K562 (cell line): ENCODE measurements around the gene KCTD19. TPM values are rescaled to one million over a fixed set of nuclear protein-coding genes. Genes with fewer than 3 reads are reported as not detected.

Experiments used
- ATF1 ChIP-seq, 2 experiments: fragments of 450-650 bp in 1 of 2; IDR thresholded peaks; 2 replicates each; pipeline ENCODE4 v1.6.1; 2016; ENCODE audit warnings: missing compliant biosample characterization in 1 of 2, missing genetic modification characterization in 1 of 2
- CTBP1 ChIP-seq: fragments of 450-650 bp; IDR thresholded peaks from 2 replicates; pipeline ENCODE4 v1.6.1; 2016; ENCODE audit warnings: borderline replicate concordance
- ELF4 ChIP-seq: fragments of 450-650 bp; formaldehyde crosslinking; IDR thresholded peaks from 2 replicates; pipeline ENCODE4 v1.4.0; 2022; ENCODE audit warnings: missing genetic modification characterization
- KDM1A ChIP-seq, 2 experiments: fragments of 450-650 bp; IDR thresholded peaks; 2 replicates each; pipeline ENCODE4 v1.6.1; 2016; ENCODE audit warnings: mild to moderate bottlenecking in 2 of 2
- RCOR1 ChIP-seq, 2 experiments: IDR thresholded peaks; 2 replicates each; pipeline ENCODE4 v1.6.1; 2012; ENCODE audit warnings: low read depth in 2 of 2, low read length in 2 of 2, borderline replicate concordance in 1 of 2, improper control_type of control experiment in 1 of 2
- TCF3 ChIP-seq: sonication (generic); formaldehyde crosslinking; IDR thresholded peaks from 2 replicates; pipeline ENCODE4 v1.4.0; 2020; ENCODE audit warnings: mild to moderate bottlenecking, missing genetic modification reagents
- polyA plus RNA-seq, 8 experiments: library from polyadenylated mRNA; depleted of rRNA in 4 of 8; stranded (reverse) in 5 of 8; unstranded in 3 of 8; fragments of >200 nt; fragmentation: Nextera tagmentation in 2 of 8; fragmentation: Illumina TruSeq in 1 of 8; extraction: Ambion mirVana in 2 of 8; extraction: Trizol in 1 of 8; gene quantifications; 2 replicates each; pipeline versions ENCODE4 v1.2.1 to v1.2.3, GENCODE V29; 2011 to 2014; ENCODE audit warnings: inconsistent platforms in 1 of 8, missing spikeins in 1 of 8
- total RNA-seq, 7 experiments: library from RNA; depleted of rRNA in 6 of 7; stranded (reverse); fragments of >200 nt in 6 of 7; fragmentation: Illumina TruSeq in 2 of 7; extraction: Trizol in 2 of 7; gene quantifications; 2 replicates each; pipeline versions ENCODE4 v1.2.1 to v1.2.3, GENCODE V29; 2011 to 2021; ENCODE audit warnings: low replicate concordance in 1 of 7
- TF ChIP-seq, protein P1 (sequence below): fragments of 450-650 bp; IDR thresholded peaks from 2 replicates; pipeline ENCODE4 v1.6.1; 2017; ENCODE audit warnings: antibody characterized with exemption, mild to moderate bottlenecking
- TF ChIP-seq, protein P2 (sequence below), 2 experiments: IDR thresholded peaks in 1 of 2; conservative IDR thresholded peaks in 1 of 2; 2 replicates each; pipeline ENCODE4 v1.6.1; 2016; ENCODE audit warnings: low read depth in 2 of 2, mild to moderate bottlenecking in 1 of 2, missing compliant biosample characterization in 1 of 2, missing genetic modification characterization in 1 of 2, moderate library complexity in 1 of 2
- TF ChIP-seq, protein P3 (sequence below), 2 experiments: fragments of 200-800 bp in 1 of 2; sonication (Bioruptor generic) in 1 of 2; sonication (generic) in 1 of 2; formaldehyde crosslinking in 1 of 2; IDR thresholded peaks in 1 of 2; conservative IDR thresholded peaks in 1 of 2; 2 replicates each; pipeline versions ENCODE4 v1.5.0 to v1.6.1; 2016 to 2020; ENCODE audit warnings: missing compliant biosample characterization in 1 of 2, missing genetic modification characterization in 1 of 2, missing genetic modification reagents in 1 of 2

KCTD19 gene
- total and polyA plus RNA-seq, 9 of the 15 experiments (the other 6 are each of a cell fraction or from before 2014, with no cell fraction given) = 0.03 to 0.91 (median 0.22) TPM; not detected in 2

DNA sequence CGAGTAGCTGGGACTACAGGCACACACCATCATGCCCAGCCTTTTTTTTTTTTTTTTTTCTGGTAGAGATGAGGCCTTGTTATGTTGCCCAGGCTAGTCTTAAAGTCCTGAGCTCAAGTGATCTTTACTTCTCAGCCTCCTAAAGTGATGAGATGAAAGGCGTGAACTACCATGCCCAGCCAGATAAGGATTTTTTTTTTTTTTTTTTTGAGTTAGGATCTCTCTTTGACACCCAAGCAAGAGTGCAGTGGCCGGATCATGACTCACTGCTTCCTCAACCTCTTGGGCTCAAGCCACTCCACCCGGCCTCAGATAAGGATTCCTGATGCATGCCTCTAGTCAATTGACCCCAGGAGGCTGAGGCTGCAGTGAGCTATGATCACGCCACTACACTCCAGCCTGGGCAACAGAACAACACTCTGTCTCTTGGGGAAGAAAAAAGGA is 58.4 kb downstream of the KCTD19 start (continued):
- TF ChIP-seq, protein P1, sequence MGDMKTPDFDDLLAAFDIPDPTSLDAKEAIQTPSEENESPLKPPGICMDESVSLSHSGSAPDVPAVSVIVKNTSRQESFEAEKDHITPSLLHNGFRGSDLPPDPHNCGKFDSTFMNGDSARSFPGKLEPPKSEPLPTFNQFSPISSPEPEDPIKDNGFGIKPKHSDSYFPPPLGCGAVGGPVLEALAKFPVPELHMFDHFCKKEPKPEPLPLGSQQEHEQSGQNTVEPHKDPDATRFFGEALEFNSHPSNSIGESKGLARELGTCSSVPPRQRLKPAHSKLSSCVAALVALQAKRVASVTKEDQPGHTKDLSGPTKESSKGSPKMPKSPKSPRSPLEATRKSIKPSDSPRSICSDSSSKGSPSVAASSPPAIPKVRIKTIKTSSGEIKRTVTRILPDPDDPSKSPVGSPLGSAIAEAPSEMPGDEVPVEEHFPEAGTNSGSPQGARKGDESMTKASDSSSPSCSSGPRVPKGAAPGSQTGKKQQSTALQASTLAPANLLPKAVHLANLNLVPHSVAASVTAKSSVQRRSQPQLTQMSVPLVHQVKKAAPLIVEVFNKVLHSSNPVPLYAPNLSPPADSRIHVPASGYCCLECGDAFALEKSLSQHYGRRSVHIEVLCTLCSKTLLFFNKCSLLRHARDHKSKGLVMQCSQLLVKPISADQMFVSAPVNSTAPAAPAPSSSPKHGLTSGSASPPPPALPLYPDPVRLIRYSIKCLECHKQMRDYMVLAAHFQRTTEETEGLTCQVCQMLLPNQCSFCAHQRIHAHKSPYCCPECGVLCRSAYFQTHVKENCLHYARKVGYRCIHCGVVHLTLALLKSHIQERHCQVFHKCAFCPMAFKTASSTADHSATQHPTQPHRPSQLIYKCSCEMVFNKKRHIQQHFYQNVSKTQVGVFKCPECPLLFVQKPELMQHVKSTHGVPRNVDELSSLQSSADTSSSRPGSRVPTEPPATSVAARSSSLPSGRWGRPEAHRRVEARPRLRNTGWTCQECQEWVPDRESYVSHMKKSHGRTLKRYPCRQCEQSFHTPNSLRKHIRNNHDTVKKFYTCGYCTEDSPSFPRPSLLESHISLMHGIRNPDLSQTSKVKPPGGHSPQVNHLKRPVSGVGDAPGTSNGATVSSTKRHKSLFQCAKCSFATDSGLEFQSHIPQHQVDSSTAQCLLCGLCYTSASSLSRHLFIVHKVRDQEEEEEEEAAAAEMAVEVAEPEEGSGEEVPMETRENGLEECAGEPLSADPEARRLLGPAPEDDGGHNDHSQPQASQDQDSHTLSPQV = peak; percentile 48; the same call in 1 of the 2 replicates
- no peak for TF ChIP-seq ELF4 (CRISPR knock-in tag)
- peak; percentile 72 to 82; a peak in 3 of 4 replicates for TF ChIP-seq KDM1A (IDR thresholded peaks at IDR 0.05)
- peak; percentile 73 for TF ChIP-seq TCF3 (CRISPR knock-in tag)
- TF ChIP-seq, protein P2, sequence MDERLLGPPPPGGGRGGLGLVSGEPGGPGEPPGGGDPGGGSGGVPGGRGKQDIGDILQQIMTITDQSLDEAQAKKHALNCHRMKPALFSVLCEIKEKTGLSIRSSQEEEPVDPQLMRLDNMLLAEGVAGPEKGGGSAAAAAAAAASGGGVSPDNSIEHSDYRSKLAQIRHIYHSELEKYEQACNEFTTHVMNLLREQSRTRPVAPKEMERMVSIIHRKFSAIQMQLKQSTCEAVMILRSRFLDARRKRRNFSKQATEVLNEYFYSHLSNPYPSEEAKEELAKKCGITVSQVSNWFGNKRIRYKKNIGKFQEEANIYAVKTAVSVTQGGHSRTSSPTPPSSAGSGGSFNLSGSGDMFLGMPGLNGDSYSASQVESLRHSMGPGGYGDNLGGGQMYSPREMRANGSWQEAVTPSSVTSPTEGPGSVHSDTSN (CRISPR knock-in tag; IDR thresholded peaks at IDR 0.05; ENCODE audit: low read depth) = no peak
- TF ChIP-seq, protein P2 (tag; conservative IDR thresholded peaks at IDR 0.05; ENCODE audit: low read depth) = peak; percentile 81
- TF ChIP-seq, protein P3, sequence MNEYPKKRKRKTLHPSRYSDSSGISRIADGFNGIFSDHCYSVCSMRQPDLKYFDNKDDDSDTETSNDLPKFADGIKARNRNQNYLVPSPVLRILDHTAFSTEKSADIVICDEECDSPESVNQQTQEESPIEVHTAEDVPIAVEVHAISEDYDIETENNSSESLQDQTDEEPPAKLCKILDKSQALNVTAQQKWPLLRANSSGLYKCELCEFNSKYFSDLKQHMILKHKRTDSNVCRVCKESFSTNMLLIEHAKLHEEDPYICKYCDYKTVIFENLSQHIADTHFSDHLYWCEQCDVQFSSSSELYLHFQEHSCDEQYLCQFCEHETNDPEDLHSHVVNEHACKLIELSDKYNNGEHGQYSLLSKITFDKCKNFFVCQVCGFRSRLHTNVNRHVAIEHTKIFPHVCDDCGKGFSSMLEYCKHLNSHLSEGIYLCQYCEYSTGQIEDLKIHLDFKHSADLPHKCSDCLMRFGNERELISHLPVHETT (CRISPR knock-in tag; conservative IDR thresholded peaks at IDR 0.05 in 1 of 2, IDR thresholded peaks at IDR 0.05 in 1 of 2) = peak in 1 of 2 experiments; percentile 72; a peak in 2 of 4 replicates
- peak; percentile 85 for TF ChIP-seq CTBP1
- no peak for TF ChIP-seq ATF1 (CRISPR knock-in tag; IDR thresholded peaks at IDR 0.05)
- peak; percentile 70 for TF ChIP-seq ATF1 (tag; IDR thresholded peaks at IDR 0.05)
- peak in 1 of 2 experiments; percentile 92; a peak in 2 of 4 replicates for TF ChIP-seq RCOR1 (IDR thresholded peaks at IDR 0.05; ENCODE audit: borderline replicate concordance in 1 of 2, low read depth in 2 of 2, low read length in 2 of 2)
